NCI-H2227 (cell line): Measurements from ENCODE around the gene KCNC1.
A peak's percentile ranks its signal among the peaks of the same experiment; 100 is the strongest.

Source experiments
- DNase-seq: peaks from one replicate; lab custom pipeline; 2025; ENCODE audit not compliant: unreplicated experiment; lab: John Stamatoyannopoulos, UW

The KCNC1 gene

GRCh38 chr11:17714870-17715269 lies 19.7 kb upstream of the KCNC1 start:
- no peak for DNase-seq

GRCh38 chr11:17716807-17717206 lies 17.8 kb upstream of the KCNC1 start:
- no peak for DNase-seq

- DNase-seq = no peak
Observed at GRCh38 chr11:17718015-17718414, 16.6 kb upstream of the KCNC1 start.

GRCh38 chr11:17718510-17718962 lies 16.0 kb upstream of the KCNC1 start:
- no peak for DNase-seq

- DNase-seq = peak; percentile 29
Observed at GRCh38 chr11:17719028-17719937, 15.3 kb upstream of the KCNC1 start, which contains the start of gene MYOD1. Gene MYOD1 (plus strand): TSS chr11:17719571. CDS start chr11:17719783, 212 bp downstream.

- peak; percentile 71 for DNase-seq
Observed at GRCh38 chr11:17719938-17720795, 14.4 kb upstream of the KCNC1 start.

GRCh38 chr11:17720796-17721171 lies 13.8 kb upstream of the KCNC1 start:
- peak; percentile 30 for DNase-seq

GRCh38 chr11:17721242-17721999 lies 13.2 kb upstream of the KCNC1 start:
- peak; percentile 35 for DNase-seq

GRCh38 chr11:17722000-17722643 lies 12.5 kb upstream of the KCNC1 start:
- DNase-seq = peak; percentile 53

GRCh38 chr11:17724020-17724908 lies 10.3 kb upstream of the KCNC1 start:
- DNase-seq = no peak

GRCh38 chr11:17725174-17725573 lies 9.4 kb upstream of the KCNC1 start:
- DNase-seq = no peak

GRCh38 chr11:17730137-17730536 lies 4.4 kb upstream of the KCNC1 start:
- no peak for DNase-seq

GRCh38 chr11:17730608-17731462 lies 3.7 kb upstream of the KCNC1 start:
- DNase-seq = peak; percentile 93

- no peak for DNase-seq
Observed at GRCh38 chr11:17733261-17733660, 1.3 kb upstream of the KCNC1 start.

- DNase-seq = peak; percentile 68
Observed at GRCh38 chr11:17734986-17735817, 621 bp downstream of the KCNC1 start.

- DNase-seq = peak; percentile 77
Observed at GRCh38 chr11:17735818-17736578, 1.4 kb downstream of the KCNC1 start.

- no peak for DNase-seq
Observed at GRCh38 chr11:17736579-17736893, 2.0 kb downstream of the KCNC1 start.
